ENCODE results near the gene PGM1.

PGM1 gene

DNA sequence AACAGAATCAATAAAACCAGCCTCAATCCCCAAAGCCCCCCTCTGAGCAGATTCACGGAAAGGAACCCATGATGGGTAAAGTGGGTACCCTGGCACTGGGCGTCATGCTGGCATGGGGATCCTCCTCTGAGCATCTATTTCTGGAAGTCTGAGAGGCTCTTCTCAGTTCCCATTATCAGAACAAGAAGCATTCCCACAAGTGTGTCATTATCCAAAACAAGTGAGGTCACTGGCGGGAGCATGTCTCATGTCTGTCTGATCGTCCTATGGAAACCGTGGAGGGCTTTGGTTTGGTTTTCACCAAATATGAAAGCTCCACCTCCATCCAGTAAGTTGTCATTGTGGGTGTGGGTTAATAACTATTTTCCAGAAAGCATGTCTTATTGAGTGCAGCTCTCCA, 70.7 kb downstream of the PGM1 start:
- Histone ChIP-seq H3K36me3 (ENCODE audit: control insufficient read depth, insufficient read depth, low read length) (no peaks in the 10 kb centered on the region), H3K9me3 (ENCODE audit: control insufficient read depth, insufficient read depth, low read length) (no peaks in the 10 kb centered on the region), H3K4me3 (ENCODE audit: low read depth, low read length) (no peak overlapping the region), H3K27ac (ENCODE audit: low read depth, low read length) (no peak overlapping the region), H3K9ac (ENCODE audit: low read depth, low read length) (no peak overlapping the region), H3K4me1 (ENCODE audit: control insufficient read depth, insufficient read depth, low read length) (0 out of 2 replicates have a peak, but pooled peaks cover 18% of the 10 kb centered on the region), H3K27me3 (ENCODE audit: control insufficient read depth, insufficient read depth, low read length) (no peaks in the 10 kb centered on the region)

DNA sequence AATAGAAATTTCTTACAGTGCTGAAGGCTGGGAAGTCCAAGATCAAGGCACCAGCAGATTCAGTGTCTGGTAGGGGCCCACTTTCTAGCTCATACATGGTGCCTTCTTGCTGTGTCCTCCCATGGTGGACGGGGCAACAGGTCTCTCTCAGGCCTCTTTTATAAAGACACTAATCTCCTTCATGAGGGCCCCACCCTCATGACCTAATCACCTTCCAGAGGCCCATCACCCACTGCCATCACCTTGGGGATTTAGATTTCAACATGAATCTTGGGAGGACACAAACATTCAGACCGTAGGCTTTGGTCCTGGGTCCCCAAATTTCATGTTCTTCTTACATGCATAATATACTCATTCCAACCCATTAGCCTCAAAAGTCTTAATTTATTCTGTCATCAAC, 71.5 kb downstream of the PGM1 start:
- Histone ChIP-seq H3K9me3 (ENCODE audit: control insufficient read depth, insufficient read depth, low read length) (no peaks in the 10 kb centered on the region), H3K27ac (ENCODE audit: low read depth, low read length) (no peak overlapping the region), H3K36me3 (ENCODE audit: control insufficient read depth, insufficient read depth, low read length) (no peaks in the 10 kb centered on the region), H3K4me3 (ENCODE audit: low read depth, low read length) (no peak overlapping the region), H3K9ac (ENCODE audit: low read depth, low read length) (no peak overlapping the region), H3K4me1 (ENCODE audit: control insufficient read depth, insufficient read depth, low read length) (0 out of 2 replicates have a peak, but pooled peaks cover 18% of the 10 kb centered on the region), H3K27me3 (ENCODE audit: control insufficient read depth, insufficient read depth, low read length) (no peaks in the 10 kb centered on the region)

DNA sequence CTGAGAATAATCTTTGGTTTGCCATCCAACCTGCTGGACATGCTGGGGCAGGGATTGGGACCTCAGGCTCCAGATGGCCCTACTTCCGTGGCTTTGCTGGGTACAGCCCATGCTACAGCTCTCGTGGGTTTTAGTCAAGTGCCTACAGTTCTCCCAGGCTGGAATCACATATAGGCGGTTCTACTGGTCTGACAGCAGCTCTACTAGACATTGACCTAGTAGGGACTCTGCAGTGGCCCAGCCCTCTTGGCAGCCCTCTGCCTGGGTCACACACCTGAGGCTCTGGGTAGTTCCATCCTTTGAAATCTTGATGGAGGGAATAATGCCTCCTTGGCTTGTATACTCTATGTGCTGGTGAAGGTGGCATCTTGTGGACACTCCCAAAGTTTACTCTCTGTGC, 72.2 kb downstream of the PGM1 start:
- H3K27me3 ChIP-seq (ENCODE audit: control insufficient read depth, insufficient read depth, low read length): no peaks in the 10 kb centered on the region
- H3K9ac ChIP-seq (ENCODE audit: low read depth, low read length): no peak overlapping the region
- no peaks in the 10 kb centered on the region for H3K9me3 ChIP-seq (ENCODE audit: control insufficient read depth, insufficient read depth, low read length)
- H3K4me1 ChIP-seq (ENCODE audit: control insufficient read depth, insufficient read depth, low read length): 0 out of 2 replicates have a peak, but pooled peaks cover 18% of the 10 kb centered on the region
- no peaks in the 10 kb centered on the region for H3K36me3 ChIP-seq (ENCODE audit: control insufficient read depth, insufficient read depth, low read length)
- H3K27ac ChIP-seq (ENCODE audit: low read depth, low read length): no peak overlapping the region
- H3K4me3 ChIP-seq (ENCODE audit: low read depth, low read length): no peak overlapping the region

DNA sequence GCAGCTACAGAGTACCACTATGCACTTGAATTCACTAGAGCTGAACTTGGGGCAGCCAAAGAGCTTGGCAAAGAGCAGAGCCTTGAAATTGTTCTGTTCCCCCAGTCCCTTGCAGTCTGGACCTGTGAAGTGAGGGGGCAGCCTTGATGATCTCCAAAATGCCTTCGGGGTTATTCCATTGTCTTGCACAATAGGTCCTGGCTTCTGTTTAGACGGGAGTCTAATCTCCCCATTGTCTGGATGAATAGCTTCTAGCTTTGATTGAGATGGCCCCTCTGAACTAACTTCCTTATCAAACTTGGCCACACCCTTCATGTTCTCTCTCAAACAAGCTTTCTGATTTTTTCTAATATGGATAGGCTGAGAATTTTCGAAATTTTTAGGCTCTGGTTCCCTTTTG, 72.6 kb downstream of the PGM1 start:
- Histone ChIP-seq H3K27me3 (ENCODE audit: control insufficient read depth, insufficient read depth, low read length) (no peaks in the 10 kb centered on the region), H3K36me3 (ENCODE audit: control insufficient read depth, insufficient read depth, low read length) (no peaks in the 10 kb centered on the region), H3K4me1 (ENCODE audit: control insufficient read depth, insufficient read depth, low read length) (0 out of 2 replicates have a peak, but pooled peaks cover 18% of the 10 kb centered on the region), H3K9me3 (ENCODE audit: control insufficient read depth, insufficient read depth, low read length) (no peaks in the 10 kb centered on the region), H3K9ac (ENCODE audit: low read depth, low read length) (no peak overlapping the region), H3K4me3 (ENCODE audit: low read depth, low read length) (no peak overlapping the region), H3K27ac (ENCODE audit: low read depth, low read length) (no peak overlapping the region)

DNA sequence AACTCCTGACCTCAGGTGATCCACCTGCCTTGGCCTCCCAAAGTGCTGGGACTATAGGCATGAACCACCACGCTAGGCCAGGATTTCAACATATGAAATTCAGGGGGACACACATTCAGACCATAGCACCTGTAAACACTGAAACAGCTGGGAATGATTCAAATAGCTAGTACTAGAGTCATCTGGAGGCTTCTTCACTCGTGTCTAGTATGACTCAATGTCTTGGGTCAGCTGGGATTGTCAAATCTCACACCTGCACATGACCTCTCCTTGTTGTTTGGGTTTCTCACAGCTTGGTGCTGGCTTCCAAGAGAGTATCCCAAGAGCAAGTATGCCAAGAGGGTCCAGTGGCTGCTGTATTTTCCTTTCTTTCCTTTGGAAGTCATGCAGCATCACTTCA, 75.1 kb downstream of the PGM1 start:
- Histone ChIP-seq H3K9me3 (ENCODE audit: control insufficient read depth, insufficient read depth, low read length) (no peaks in the 10 kb centered on the region), H3K27me3 (ENCODE audit: control insufficient read depth, insufficient read depth, low read length) (no peaks in the 10 kb centered on the region), H3K9ac (ENCODE audit: low read depth, low read length) (no peak overlapping the region), H3K27ac (ENCODE audit: low read depth, low read length) (no peak overlapping the region), H3K36me3 (ENCODE audit: control insufficient read depth, insufficient read depth, low read length) (no peaks in the 10 kb centered on the region), H3K4me1 (ENCODE audit: control insufficient read depth, insufficient read depth, low read length) (0 out of 2 replicates have a peak, but pooled peaks cover 7% of the 10 kb centered on the region), H3K4me3 (ENCODE audit: low read depth, low read length) (no peak overlapping the region)

DNA sequence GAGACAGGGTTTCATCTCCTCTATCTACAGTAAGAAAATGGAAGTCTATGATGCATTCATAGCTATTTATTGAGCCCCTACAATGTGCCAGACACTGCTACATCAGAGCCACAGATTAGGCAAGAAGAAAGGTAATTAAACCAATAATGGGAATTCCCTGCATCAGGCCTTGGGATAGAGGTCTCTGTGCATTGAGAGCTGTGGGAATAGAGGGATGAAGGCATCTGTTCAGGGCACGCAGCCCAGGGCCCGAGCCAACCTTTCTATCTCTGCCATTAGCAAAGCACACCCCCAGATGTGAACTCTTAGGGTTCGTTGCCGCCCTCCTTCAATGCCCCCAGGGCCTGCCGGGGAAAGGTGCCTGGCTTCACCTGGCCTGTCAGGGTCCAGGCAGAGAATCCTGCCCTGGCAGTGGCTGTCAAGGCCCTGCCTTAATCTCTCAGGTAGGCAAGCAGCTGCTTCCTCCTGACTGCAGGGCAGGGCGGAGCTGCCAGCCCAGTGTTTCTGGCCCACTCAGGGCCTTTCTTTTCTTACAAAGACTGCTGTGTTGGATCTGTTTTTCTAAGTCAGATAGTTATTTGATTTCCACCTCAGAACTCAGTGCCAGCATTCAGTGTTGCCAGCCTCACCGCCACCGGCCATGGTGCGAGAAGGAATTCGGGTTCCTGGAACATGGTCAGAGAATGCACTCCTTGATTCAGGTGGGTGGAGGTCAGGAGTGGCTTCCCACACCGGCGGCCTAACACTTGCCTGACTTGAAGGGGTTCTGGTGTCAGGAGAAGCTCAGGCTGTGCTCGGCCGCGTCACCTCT, 76.1 kb downstream of the PGM1 start:
- Histone ChIP-seq H3K36me3 (ENCODE audit: control insufficient read depth, insufficient read depth, low read length) (no peaks in the 10 kb centered on the region), H3K4me1 (ENCODE audit: control insufficient read depth, insufficient read depth, low read length) (0 out of 2 replicates have a peak, but pooled peaks cover 7% of the 10 kb centered on the region), H3K27ac (ENCODE audit: low read depth, low read length) (no peak overlapping the region), H3K4me3 (ENCODE audit: low read depth, low read length) (no peak overlapping the region), H3K9me3 (ENCODE audit: control insufficient read depth, insufficient read depth, low read length) (no peaks in the 10 kb centered on the region), H3K27me3 (ENCODE audit: control insufficient read depth, insufficient read depth, low read length) (no peaks in the 10 kb centered on the region), H3K9ac (ENCODE audit: low read depth, low read length) (no peak overlapping the region)

DNA sequence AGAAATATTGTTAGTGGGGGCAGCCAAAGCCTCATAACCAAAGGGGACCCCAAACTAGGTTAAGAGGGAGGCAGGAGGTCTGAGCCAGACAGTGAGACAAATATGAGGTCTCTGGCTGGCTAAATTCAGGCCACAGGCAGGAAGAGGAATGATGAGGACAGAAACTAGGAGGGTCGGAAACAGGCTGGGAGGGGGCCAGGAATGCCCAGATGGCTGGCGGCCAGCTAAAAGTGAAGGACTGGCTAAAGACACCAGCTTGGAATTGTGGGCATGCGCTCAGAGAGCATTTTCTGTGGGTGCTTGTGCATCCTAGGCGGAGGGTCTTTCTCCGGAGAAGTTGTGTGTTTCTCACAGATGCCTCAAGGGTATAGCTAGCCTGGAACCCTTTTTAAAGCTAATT, 77.0 kb downstream of the PGM1 start:
- Histone ChIP-seq H3K9me3 (ENCODE audit: control insufficient read depth, insufficient read depth, low read length) (no peaks in the 10 kb centered on the region), H3K27me3 (ENCODE audit: control insufficient read depth, insufficient read depth, low read length) (no peaks in the 10 kb centered on the region), H3K4me3 (ENCODE audit: low read depth, low read length) (no peak overlapping the region), H3K36me3 (ENCODE audit: control insufficient read depth, insufficient read depth, low read length) (no peaks in the 10 kb centered on the region), H3K27ac (ENCODE audit: low read depth, low read length) (no peak overlapping the region), H3K4me1 (ENCODE audit: control insufficient read depth, insufficient read depth, low read length) (peaks cover 14% of the 10 kb centered on the region; the same call in 1 of the 2 replicates), H3K9ac (ENCODE audit: low read depth, low read length) (no peak overlapping the region)

DNA sequence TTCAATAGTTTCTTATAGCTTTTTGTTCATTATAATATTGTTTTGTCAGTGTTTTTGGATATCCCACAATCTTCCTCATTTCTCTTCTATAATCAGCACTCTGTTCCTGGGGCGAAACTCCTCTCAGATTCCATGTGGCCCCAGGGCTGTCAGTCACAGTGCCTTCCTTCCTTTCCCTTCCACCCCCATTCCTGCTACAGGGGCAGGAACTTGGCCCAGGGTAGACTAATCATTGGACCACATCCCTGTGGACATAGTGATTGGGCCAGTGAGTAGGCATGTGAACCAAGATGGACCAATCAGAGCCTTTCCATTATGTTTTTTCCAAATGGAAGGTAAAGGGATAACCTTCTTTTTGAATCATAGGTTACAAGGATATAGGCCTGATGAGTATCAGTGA, 78.3 kb downstream of the PGM1 start:
- Histone ChIP-seq H3K4me3 (ENCODE audit: low read depth, low read length) (no peak overlapping the region), H3K27ac (ENCODE audit: low read depth, low read length) (no peak overlapping the region), H3K4me1 (ENCODE audit: control insufficient read depth, insufficient read depth, low read length) (peaks cover 13% of the 10 kb centered on the region; the same call in 1 of the 2 replicates), H3K27me3 (ENCODE audit: control insufficient read depth, insufficient read depth, low read length) (no peaks in the 10 kb centered on the region), H3K9ac (ENCODE audit: low read depth, low read length) (no peak overlapping the region), H3K9me3 (ENCODE audit: control insufficient read depth, insufficient read depth, low read length) (no peaks in the 10 kb centered on the region), H3K36me3 (ENCODE audit: control insufficient read depth, insufficient read depth, low read length) (no peaks in the 10 kb centered on the region)

DNA sequence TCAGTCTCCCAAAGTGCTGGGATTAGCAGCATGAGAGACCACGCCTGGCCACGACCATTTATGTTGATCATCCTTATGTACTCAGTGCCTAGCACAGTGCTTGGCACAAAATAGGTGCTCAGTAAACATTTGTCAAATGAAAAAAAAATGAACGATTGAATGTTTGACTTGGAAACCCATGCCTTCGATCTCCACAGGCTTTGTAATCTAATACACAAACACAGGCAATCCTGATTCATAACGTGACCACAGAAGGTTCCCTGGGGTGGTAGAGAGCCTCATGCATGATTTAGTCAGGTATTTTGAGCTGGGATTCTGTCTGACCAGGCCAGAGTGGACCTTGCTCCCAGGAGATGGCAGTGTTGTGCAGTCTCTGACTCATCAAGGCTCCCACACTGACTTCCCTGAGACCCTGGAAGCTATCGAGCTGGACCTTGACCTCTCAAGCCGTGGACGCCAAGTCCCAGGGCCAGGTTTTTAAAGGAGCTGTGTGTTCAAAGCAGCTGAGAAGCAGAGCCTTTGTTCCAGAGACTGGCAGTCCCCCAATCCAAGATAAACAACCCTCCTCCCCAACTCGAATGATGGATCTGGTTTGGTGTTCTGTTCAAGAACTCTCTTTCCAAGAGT, 81.1 kb downstream of the PGM1 start:
- H3K4me3 ChIP-seq (ENCODE audit: low read depth, low read length): no peak overlapping the region
- H3K27ac ChIP-seq (ENCODE audit: low read depth, low read length): no peak overlapping the region

DNA sequence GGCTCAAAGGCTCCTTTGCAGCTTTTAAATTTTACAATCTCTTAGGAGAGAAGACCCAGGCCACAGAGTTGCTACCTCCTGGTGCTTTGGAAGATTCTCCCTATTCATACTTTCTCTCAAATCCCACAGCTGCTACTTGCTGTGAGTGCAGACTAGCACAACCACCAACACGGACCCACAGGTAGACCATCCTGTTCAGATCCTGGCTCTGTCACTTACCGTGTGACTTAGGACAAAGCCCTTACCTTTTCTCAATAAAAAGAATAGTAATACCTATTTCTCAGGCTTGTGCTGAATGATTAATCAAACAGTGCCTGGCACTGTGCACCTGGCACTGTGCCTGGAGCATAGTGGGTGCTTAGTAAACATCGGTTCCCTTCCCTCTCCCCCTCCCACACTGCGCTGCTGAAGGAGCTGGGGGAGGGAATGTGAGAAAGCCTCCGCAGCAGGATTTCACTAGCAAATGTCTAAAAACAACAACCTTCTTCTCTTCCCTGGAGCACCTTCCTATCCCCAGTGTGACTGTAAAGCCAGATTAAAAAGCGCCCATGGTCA, 81.7 kb downstream of the PGM1 start:
- Histone ChIP-seq H3K9me3 (ENCODE audit: control insufficient read depth, insufficient read depth, low read length) (no peaks in the 10 kb centered on the region), H3K27me3 (ENCODE audit: control insufficient read depth, insufficient read depth, low read length) (no peaks in the 10 kb centered on the region), H3K27ac (ENCODE audit: low read depth, low read length) (no peak overlapping the region), H3K9ac (ENCODE audit: low read depth, low read length) (no peak overlapping the region), H3K4me1 (ENCODE audit: control insufficient read depth, insufficient read depth, low read length) (peaks cover 13% of the 10 kb centered on the region; the same call in 1 of the 2 replicates), H3K4me3 (ENCODE audit: low read depth, low read length) (no peak overlapping the region), H3K36me3 (ENCODE audit: control insufficient read depth, insufficient read depth, low read length) (no peaks in the 10 kb centered on the region)

More for the DNA sequence above, 81.1 kb downstream of the PGM1 start:
- Histone ChIP-seq H3K4me1 (ENCODE audit: control insufficient read depth, insufficient read depth, low read length) (peaks cover 13% of the 10 kb centered on the region; the same call in 1 of the 2 replicates), H3K27me3 (ENCODE audit: control insufficient read depth, insufficient read depth, low read length) (no peaks in the 10 kb centered on the region), H3K9ac (ENCODE audit: low read depth, low read length) (no peak overlapping the region), H3K9me3 (ENCODE audit: control insufficient read depth, insufficient read depth, low read length) (no peaks in the 10 kb centered on the region), H3K36me3 (ENCODE audit: control insufficient read depth, insufficient read depth, low read length) (no peaks in the 10 kb centered on the region)

DNA sequence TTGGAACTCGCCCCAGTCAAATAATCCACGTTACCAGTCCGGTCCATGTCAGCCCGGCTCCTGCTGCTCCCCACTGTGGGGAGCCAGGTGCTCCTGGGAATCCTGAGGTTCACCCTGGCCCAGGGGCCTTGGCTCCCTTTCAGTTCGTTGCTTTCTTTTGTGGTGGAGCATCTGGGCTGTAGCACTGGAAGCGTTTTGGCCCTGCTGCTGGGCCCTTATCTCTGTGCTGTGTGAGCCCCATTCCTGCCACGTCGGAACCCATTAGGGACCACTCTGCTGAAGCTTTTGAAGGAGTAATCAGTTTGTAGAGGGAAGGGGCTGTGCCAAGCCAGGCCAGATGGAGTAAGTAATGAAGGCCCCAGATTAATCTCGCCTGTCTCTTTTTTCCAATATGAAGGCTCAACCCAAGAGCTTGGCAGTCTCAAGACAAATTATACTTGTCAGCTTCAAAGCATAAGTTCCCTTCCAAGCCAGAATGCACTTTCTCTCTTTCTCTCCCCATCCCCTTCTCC, 82.3 kb downstream of the PGM1 start:
- peaks cover 13% of the 10 kb centered on the region; the same call in 1 of the 2 replicates for H3K4me1 ChIP-seq (ENCODE audit: control insufficient read depth, insufficient read depth, low read length)
- no peak overlapping the region for H3K27ac ChIP-seq (ENCODE audit: low read depth, low read length)
- no peaks in the 10 kb centered on the region for H3K36me3 ChIP-seq (ENCODE audit: control insufficient read depth, insufficient read depth, low read length)

More for the DNA sequence above, 82.3 kb downstream of the PGM1 start:
- no peaks in the 10 kb centered on the region for H3K27me3 ChIP-seq (ENCODE audit: control insufficient read depth, insufficient read depth, low read length)
- H3K9me3 ChIP-seq (ENCODE audit: control insufficient read depth, insufficient read depth, low read length): no peaks in the 10 kb centered on the region
- H3K4me3 ChIP-seq (ENCODE audit: low read depth, low read length): no peak overlapping the region
- no peak overlapping the region for H3K9ac ChIP-seq (ENCODE audit: low read depth, low read length)

Data from HUES48 (cell line).